ENCODE measurements around the gene ZNF408.

DNA sequence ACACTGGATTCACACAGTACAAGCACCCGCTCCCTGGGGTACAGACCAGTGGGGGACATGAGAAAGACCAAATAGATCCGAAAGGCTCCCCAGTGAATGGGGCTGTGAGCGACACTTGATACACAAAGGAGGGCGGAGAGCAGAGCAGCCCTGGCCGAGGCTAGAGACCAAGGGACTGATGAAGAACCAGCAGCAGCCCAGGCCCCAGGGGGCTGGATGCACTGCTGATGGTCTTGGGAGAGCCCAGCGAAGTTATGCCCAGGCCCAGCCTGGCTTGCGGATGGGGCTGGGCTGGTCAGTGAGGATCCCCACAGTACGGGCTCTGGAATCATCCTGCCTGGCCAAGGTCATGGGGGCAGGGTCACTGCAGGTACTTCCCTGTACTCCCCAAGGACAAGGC, 23.7 kb upstream of the ZNF408 start:
- TF ChIP-seq, protein P1, sequence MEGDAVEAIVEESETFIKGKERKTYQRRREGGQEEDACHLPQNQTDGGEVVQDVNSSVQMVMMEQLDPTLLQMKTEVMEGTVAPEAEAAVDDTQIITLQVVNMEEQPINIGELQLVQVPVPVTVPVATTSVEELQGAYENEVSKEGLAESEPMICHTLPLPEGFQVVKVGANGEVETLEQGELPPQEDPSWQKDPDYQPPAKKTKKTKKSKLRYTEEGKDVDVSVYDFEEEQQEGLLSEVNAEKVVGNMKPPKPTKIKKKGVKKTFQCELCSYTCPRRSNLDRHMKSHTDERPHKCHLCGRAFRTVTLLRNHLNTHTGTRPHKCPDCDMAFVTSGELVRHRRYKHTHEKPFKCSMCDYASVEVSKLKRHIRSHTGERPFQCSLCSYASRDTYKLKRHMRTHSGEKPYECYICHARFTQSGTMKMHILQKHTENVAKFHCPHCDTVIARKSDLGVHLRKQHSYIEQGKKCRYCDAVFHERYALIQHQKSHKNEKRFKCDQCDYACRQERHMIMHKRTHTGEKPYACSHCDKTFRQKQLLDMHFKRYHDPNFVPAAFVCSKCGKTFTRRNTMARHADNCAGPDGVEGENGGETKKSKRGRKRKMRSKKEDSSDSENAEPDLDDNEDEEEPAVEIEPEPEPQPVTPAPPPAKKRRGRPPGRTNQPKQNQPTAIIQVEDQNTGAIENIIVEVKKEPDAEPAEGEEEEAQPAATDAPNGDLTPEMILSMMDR (IDR thresholded peaks at IDR 0.05 in 2 of 3, conservative IDR thresholded peaks at IDR 0.05 in 1 of 3; ENCODE audit: borderline replicate concordance in 1 of 3, insufficient read depth in 1 of 3, low read depth in 2 of 3, low read length in 2 of 3) = no peak
- TF ChIP-seq YY1 (IDR thresholded peaks at IDR 0.05; ENCODE audit: extremely low read depth, insufficient replicate concordance, low read depth, low read length) (no peak), POLR2A (IDR thresholded peaks at IDR 0.05; ENCODE audit: borderline replicate concordance, extremely low read depth, insufficient read depth, insufficient read length) (no peak), POLR2AphosphoS5 (IDR thresholded peaks at IDR 0.05; ENCODE audit: low read depth, low read length) (no peak), JUND (IDR thresholded peaks at IDR 0.05) (no peak), EZH2 (IDR thresholded peaks at IDR 0.05) (no peak), MAX (IDR thresholded peaks at IDR 0.05) (no peak), CBX3 (IDR thresholded peaks at IDR 0.05; ENCODE audit: low read depth) (no peak), ZFX (IDR thresholded peaks at IDR 0.05) (no peak), ELF1 (IDR thresholded peaks at IDR 0.05; ENCODE audit: borderline replicate concordance, low read depth) (no peak), FOSL1 (IDR thresholded peaks at IDR 0.05; ENCODE audit: low read depth) (no peak), EGR1 (IDR thresholded peaks at IDR 0.05; ENCODE audit: low read depth) (no peak)
- TF ChIP-seq, protein P2, sequence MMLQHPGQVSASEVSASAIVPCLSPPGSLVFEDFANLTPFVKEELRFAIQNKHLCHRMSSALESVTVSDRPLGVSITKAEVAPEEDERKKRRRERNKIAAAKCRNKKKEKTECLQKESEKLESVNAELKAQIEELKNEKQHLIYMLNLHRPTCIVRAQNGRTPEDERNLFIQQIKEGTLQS (IDR thresholded peaks at IDR 0.05) = no peak

All from HCT116 (cell line).